HG03060 (cell line): ENCODE results near the gene ANAPC2.

ENCODE experiments used
- ATAC-seq: cut with Tn5 transposase; IDR thresholded peaks from one replicate; pipeline ENCODE4 v1.9.1; 2021; ENCODE audit warnings: low read depth, moderate number of reproducible peaks; ENCODE audit not compliant: unreplicated experiment

The ANAPC2 gene

GRCh38 chr9:137215196-137215986 lies 27.0 kb upstream of the ANAPC2 start:
- ATAC-seq, result no peak

DNA sequence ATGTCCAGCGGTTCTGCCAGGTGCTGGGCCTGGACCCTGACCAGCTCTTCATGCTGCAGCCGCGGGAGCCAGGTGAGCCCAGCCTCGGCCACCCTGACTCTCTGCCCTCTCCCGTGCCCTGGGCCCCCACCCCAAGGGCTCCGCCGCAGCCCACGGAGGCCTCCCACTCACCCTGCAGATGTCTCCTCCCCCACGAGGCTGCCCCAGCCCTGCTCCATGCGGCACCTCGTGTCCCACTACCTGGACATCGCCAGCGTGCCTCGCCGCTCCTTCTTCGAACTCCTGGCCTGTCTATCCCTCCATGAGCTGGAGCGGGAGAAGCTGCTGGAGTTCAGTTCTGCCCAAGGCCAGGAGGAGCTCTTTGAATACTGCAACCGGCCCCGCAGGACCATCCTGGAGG lies 26.3 kb upstream of the ANAPC2 start:
- ATAC-seq, result no peak

DNA sequence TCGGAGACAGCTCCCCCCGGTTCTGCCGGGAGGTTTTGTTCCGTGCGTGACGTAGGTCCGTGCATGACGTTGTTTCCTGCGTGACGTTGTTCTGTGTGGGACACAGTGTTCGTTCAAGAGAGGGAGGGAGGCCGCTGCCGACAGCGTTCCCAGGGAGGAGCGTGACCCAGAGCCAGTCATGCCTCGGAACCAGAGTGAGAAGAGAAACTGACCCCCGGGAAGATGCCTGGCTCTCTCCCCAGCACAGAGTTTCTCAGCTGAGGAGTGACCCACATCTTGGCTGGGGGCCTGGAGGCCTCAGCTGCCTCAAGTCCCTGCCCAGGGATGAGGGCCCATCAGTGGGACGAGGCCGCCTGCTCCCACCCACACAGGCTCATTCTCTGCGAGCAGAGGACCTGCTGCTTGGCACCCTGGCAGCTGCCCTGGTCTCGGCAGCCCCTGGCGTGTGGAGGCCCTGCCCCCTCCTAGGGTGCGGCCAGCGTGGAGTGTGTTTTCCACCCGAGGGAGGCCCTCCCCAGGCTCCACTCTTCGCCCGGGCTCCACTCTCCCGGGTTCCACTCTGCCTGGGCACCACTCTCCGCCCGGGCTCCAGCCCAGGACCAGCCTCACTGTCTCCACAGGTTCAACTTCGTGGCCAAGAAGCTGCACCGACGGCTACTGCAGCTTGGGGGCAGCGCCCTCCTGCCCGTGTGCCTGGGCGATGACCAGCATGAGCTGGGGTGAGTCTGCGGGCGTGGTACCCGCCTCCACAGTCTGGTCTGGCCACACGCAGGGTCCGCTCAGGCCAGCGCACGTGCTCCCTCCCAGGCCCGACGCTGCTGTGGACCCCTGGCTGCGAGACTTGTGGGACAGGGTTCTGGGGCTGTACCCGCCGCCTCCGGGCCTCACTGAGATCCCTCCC lies 25.1 kb upstream of the ANAPC2 start:
- no peak for ATAC-seq

DNA sequence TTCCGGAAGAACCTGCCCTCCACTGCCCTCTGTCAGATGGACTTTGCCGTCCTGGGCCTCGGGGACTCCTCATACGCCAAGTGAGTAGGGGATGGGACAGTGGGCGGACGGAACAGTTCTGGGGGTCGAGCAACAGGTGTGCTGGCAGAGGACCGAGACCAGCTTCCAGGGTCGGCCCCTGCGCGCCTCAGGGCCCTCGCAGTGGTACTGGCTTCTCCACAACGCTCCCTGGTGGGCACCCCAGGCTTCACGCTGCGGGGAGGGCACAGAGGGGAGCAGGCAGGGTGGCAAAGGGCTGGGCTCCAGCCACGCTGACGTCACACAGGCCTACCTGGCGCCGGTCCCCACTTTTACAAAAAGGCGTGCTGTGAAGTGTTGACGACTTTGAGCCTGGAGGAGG lies 24.2 kb upstream of the ANAPC2 start:
- no peak for ATAC-seq

DNA sequence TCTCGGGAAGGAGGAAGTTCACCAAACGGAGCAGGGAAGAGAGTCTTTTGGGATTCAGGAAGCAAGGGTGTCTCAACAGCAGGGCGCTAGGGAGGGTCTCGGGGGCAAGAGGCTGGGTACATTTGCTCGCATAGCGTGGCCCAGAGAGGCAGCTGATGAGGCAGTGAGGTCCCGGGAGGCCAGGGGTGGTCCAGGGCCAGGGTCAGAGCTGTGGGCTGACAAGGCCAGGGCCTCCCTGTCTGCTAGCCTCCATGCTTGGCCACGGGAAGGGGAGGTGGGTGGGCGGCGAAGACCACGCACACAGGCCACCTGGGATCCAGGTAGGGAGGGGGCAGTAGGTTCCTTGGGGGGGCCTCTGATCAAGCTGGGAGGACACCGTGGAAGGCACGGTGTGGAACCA lies 23.2 kb upstream of the ANAPC2 start:
- no peak for ATAC-seq

DNA sequence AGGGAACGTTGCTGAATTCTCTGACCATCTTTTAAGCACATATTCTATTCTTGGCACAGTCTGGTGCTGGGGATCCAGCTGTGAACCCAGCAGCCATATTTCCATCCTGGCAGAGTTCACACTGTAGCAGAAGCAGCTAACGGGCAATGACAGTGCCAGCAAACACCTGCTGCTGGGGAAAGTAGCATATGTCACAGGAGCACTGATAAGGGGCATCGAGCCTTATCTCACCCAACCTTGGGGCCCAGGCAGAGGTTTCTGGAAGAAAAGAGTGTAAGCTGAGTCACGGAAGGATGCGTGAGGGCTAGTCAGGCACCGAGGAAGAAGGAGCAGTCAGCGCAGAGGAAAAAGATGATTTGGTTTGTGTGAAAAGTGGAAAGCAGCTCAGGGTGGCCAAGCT lies 18.2 kb upstream of the ANAPC2 start:
- no peak for ATAC-seq

DNA sequence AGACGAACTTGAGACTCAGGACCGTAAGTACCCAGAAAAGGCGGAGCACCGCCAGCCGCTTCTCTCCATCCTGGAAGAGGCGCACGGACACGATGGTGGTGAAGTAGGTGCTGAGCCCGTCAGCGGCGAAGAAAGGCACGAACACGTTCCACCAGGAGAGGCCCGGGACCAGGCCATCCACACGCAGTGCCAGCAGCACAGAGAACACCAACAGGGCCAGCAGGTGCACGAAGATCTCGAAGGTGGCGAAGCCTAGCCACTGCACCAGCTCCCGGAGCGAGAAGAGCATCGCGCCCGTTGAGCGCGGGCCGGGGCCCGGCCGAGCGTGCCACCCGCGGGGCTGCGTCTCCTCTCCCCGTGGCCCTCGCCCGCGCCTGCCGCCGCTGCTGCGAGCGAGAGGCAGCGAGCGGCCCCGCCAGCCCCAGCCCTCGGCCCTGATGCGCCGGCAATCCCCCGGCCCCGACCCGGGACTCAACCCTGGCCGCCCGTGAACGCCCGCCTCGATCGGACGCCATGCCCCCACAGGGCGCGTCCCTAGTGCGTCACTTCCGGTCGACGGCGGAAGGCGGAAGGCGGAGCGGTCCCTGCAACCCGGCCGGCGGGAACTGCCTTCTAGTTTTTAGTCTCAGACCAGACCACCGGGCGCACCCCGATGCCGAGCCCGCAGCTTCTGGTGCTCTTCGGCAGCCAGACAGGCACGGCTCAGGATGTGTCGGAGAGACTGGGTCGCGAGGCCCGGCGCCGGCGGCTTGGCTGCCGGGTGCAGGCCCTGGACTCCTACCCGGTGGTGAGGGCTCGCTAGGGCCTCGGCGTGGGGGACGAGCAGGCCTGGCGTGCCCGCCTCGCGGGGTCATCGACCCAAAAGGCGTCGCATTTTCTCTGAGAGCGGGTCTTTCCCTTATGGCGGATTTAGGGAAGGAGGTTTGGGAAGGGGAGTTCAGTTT lies 17.0 kb upstream of the ANAPC2 start, which contains the start of the genes NDOR1 and TMEM203:
NDOR1 (plus strand) TSS at position 575 of the 944 bp plus-strand sequence; CDS start at position 653, 78 bp downstream.
TMEM203 (minus strand) TSS at position 523 of the 944 bp plus-strand sequence; CDS start at position 289, 234 bp downstream.
- ATAC-seq, result no peak

- ATAC-seq, result no peak
Measured at GRCh38 chr9:137204731-137205125, 16.4 kb upstream of the ANAPC2 start.

DNA sequence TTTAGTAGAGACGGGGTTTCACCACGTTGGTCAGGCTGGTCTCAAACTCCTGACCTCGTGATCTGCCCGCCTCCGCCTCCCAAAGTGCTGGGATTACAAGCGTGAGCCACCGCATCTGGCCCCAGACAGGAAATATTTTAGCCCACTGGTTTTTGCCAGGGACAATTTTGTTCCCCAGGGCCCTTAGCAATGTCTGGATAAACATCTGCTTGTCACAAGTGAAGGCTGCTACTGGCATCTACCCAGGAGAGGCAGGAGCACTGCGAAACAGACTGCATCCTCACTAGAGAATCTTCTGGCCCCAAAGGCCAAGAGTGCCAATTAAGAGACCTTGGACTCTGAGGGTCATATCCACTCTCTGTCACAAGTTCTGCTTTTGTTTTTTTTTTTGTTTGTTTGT lies 14.6 kb upstream of the ANAPC2 start:
- no peak for ATAC-seq

DNA sequence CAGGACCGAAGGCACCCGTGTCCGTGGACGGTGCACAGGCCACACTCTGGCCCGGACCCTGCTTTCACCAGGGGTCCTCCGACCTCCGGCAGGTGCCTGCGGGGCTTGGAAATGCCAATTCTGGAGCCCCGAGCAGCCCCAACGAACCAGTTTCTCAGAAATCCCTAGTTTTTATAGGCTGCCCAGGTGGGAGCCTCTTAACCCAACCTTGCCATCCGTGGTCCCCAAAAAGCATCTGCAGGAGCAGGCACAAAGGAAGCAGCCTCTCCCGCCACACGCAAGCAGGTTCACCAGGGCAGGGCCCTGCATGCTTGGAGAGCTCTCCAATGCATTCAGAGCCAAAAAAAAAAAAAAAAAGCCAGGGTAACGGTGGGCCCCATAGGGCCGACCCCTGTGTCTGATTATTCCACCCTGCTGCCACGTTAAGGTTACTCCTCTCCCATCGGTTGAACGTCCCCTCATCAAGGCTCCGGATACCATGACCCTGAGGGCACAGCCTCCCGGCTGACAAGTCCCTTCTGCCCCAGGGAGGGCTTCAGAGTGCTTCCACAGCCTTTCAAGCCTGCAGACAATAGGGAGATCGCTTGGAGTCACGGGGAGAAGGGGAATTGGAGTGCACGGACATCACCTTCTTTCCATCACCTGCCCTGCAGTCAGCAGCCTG lies 13.0 kb upstream of the ANAPC2 start:
- ATAC-seq, result no peak

DNA sequence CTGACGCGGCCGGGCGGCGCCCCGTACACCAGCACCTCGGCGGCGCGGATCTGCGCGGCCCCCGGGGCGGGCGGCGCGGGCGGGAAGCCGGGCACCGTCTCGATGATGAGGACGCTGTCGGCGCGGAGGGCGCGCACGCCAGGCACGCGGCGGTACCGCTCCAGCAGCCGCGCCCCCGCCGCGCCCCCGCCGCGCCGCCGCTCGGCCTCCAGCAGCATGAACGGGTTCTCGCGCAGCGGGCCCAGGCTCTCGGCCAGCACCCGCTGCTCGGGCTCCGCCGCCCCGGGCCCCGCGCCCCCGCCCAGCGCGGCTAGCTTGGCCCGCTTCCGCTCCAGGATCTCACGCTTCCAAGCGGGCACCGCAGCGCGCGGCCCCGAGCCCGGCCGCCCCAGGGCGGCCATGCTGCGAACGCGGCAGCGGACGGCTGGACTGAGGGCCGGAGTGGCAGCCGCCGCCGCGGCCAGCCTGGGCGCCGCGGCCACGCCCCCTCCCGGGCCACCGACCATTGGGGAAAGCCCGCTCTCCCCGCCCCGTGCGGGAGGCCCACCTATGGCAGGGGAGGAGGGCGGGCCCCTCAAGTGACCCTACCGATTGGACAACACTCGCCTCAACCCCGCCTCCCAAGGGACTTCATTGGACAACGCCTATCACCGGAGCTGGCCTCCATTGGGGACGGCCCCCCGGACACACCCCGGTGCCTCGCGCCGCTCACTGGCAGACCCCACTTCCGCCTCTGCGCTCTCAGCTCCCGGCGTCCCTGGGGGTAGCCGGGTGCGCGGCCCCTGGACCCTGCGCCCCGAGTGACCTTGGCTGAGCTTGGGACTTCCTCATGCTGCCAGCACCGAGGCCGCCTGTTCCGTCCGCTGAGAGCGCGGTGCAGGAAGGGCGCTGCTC lies 12.2 kb upstream of the ANAPC2 start, which contains the start of gene TPRN:
TPRN (minus strand) TSS at position 431 of the 894 bp plus-strand sequence; CDS start at position 401, 30 bp downstream.
- peak; percentile 75 for ATAC-seq

DNA sequence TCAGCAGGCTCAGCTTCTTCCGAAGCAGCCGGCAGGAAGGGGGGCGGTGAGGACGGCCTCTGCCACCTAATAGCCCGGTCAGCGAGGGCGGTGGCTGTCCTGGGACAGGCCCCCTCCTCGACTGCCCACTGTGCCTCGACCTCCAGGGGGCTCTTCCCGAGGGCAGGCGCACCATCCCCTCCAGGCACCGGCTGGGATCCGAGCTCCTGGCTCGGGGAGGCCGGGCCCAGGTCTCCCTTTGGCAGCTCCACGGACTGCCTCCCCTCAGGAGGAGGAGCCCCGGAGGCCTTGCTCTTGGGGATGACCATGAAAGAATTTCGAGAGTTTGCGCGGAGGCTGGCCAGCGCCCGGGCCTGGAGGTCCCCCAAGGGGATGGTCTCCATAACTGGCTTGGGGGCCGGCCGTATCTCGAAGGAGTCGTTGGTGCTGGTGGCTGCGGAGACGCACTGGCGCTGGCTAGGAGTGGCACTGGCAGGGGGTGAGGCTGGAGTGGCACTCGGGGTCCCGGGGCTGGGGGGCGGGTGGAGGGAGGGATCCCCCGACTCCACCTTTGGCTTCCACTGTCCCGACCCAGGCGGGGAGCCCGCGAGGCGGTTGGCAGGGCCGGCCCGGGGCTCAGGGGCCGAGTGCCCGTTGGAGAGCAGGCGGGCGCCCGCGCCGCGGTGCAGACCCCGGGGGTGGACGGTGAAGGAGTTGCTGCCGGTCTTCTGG lies 11.2 kb upstream of the ANAPC2 start:
- ATAC-seq, result no peak

DNA sequence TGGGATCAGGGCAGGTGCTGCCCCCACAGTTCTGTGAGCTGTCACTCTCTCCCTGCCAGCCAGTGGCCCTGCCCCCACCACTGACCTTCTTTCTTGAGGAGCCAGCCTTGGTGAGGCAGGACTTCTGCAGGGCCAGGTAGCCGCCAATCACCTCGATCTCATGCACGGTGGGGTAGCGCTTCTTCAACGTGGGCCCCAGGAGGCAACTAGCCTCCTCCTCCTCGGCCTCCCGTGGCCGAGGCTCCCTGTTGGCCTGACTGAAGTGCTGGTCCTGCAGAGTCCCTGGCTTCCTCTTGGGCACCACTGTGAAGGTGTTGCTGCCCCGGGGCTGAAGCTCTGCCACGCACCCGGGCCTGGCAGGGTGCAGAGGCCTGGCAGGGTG lies 10.5 kb upstream of the ANAPC2 start:
- no peak for ATAC-seq

- no peak for ATAC-seq
Measured at GRCh38 chr9:137198051-137198901, 9.9 kb upstream of the ANAPC2 start.

GRCh38 chr9:137195525-137196220 lies 7.3 kb upstream of the ANAPC2 start:
- no peak for ATAC-seq

DNA sequence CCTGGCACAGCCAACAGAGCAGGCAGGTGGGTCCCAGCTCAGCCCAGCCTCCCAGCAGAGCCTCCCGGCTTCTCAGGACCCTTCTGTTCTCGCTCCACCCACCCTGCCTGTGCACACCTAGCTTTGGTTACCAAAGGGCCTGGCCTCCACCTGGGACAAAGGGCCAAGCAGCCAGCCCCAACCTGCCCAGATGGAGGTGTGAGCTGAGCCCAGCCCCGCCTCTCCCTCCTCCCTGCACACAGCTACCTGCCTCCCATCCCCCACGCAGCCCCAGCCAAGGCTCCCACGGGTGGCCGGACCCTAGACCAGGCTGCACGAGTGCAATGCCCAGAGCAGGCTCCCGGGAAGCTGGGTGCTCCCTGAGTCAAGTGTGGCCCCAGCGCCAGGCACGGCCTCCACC lies 6.5 kb upstream of the ANAPC2 start:
- no peak for ATAC-seq

DNA sequence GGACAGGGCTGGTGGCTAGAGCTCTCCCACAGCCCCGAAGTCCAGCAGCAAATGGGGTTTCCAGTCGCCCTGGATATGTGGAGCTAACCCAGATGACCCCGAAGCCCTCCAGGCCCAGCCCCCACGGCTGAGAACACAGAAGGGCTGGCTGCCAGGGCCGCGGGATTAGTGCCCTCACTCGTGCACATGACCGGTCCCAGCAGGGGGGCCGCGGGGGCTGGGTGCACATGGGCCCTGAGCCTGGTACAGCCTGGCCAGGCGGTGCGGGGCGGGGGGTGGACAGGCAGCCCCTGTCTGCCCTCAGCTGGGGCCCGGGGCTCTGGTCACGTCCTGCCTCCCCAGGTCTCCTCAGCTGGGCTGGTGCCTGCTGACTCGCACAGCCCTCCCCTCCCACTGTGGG lies 6.0 kb upstream of the ANAPC2 start:
- ATAC-seq, result no peak
